HL-60 (cell line): ENCODE results near the gene KDM4C.

Source experiments
- POLR2AphosphoS5 ChIP-seq: IDR thresholded peaks from 2 replicates; pipeline ENCODE4 v1.6.1; 2012; ENCODE audit warnings: low read depth
- TF ChIP-seq, protein P1 (sequence below): IDR thresholded peaks from one replicate; pipeline ENCODE4 v1.5.1; 2011; ENCODE audit warnings: low read length, control low read depth, inconsistent platforms; ENCODE audit not compliant: insufficient read depth

DNA sequence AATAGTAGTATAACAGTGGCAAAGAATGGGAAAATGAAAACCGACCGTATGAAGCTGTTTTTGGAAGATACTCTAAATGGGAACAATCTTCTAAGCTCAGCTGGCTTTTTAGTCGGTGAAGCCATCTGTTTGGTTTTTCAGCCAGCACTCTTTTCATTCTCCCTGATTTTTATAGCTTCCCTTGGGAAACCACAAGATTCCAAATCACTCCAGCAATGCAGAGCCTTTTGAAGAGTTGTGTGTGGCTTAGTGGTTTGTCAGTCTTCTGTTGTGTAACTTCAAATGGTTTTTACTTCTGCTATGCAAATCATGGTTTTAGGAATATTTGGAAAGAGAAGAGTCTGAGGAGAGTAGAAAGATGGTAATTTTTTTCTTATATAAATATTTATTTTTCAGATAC, 180.7 kb downstream of the KDM4C start:
- TF ChIP-seq, protein P1, sequence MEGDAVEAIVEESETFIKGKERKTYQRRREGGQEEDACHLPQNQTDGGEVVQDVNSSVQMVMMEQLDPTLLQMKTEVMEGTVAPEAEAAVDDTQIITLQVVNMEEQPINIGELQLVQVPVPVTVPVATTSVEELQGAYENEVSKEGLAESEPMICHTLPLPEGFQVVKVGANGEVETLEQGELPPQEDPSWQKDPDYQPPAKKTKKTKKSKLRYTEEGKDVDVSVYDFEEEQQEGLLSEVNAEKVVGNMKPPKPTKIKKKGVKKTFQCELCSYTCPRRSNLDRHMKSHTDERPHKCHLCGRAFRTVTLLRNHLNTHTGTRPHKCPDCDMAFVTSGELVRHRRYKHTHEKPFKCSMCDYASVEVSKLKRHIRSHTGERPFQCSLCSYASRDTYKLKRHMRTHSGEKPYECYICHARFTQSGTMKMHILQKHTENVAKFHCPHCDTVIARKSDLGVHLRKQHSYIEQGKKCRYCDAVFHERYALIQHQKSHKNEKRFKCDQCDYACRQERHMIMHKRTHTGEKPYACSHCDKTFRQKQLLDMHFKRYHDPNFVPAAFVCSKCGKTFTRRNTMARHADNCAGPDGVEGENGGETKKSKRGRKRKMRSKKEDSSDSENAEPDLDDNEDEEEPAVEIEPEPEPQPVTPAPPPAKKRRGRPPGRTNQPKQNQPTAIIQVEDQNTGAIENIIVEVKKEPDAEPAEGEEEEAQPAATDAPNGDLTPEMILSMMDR: no peak
- TF ChIP-seq POLR2AphosphoS5: no peak
